ENCODE measurements around the gene RNF13. TPM values are rescaled to one million over a fixed set of nuclear protein-coding genes. Genes with fewer than 3 reads are reported as not detected.

Gene RNF13
- total RNA-seq, 1 donor from 2014 or later, result 138 TPM

- TF ChIP-seq CTCF (IDR thresholded peaks at IDR 0.05), result no peak
- H3K4me3 ChIP-seq, result no peak overlapping the region
- no peaks in the 10 kb centered on the region for H3K36me3 ChIP-seq
- H3K27ac ChIP-seq, result no peak overlapping the region
- no peaks in the 10 kb centered on the region for H3K4me1 ChIP-seq
- DNase-seq (no peak), ATAC-seq (no peak)
- intact Hi-C loops (cut with DNase I), result no loop called here
- no peaks in the 10 kb centered on the region for H3K27me3 ChIP-seq (ENCODE audit: low read depth)
- no peaks in the 10 kb centered on the region for H3K9me3 ChIP-seq
Observed at GRCh38 chr3:149983628-149984027, 170.6 kb downstream of the RNF13 start.

- no peaks in the 10 kb centered on the region for H3K27me3 ChIP-seq (ENCODE audit: low read depth)
- H3K27ac ChIP-seq, result no peak overlapping the region
- intact Hi-C loops (cut with DNase I), result no loop called here
- peaks cover under 1% of the 10 kb centered on the region for H3K9me3 ChIP-seq
- no peak overlapping the region for H3K4me3 ChIP-seq
- DNase-seq (no peak), ATAC-seq (no peak)
- no peaks in the 10 kb centered on the region for H3K4me1 ChIP-seq
- no peak for TF ChIP-seq CTCF (IDR thresholded peaks at IDR 0.05)
- no peaks in the 10 kb centered on the region for H3K36me3 ChIP-seq
Observed at GRCh38 chr3:149989307-149989706, 176.3 kb downstream of the RNF13 start.

- no peak overlapping the region for H3K27ac ChIP-seq
- intact Hi-C loops (cut with DNase I), result no loop called here
Observed at GRCh38 chr3:149990423-149990948, 177.5 kb downstream of the RNF13 start.

DNA sequence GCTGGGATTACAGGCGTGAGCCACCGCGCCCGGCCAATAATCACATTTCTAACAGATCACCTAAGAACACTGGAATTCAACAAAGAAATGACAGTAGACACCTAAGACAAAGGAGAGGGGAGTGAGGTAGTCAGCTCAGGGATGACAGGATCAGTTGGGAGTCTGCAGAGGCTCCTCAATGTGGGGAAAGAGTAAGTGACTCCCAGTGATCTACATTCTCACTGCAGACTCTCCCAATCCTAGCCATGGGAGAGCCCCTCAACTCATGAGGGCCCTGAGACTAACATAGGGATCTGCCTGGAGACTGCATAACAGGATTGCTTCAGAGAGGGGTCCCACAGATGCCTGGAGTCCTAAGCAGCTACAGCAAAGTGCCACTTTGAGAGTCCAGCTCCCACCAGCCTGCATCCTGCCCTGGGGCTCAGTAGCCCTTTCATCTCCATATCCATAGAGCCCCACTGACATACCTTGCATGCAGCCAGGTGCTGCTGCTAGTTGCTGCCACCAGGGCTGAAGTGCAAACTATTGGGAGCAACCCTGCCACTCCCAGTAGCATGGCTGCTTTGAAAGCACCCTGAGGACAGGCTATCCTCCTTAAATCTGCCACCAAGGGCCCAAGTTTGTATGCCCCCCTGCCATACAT is 179.5 kb downstream of the RNF13 start:
- Histone ChIP-seq H3K4me1 (no peaks in the 10 kb centered on the region), H3K36me3 (no peaks in the 10 kb centered on the region), H3K27ac (no peak overlapping the region), H3K4me3 (no peak overlapping the region), H3K27me3 (ENCODE audit: low read depth) (no peaks in the 10 kb centered on the region), H3K9me3 (peaks cover 11% of the 10 kb centered on the region)
- ATAC-seq (no peak), DNase-seq (no peak)
- no peak for TF ChIP-seq CTCF (IDR thresholded peaks at IDR 0.05)
- intact Hi-C loops (cut with DNase I), result no loop called here

More at GRCh38 chr3:149990423-149990948, 177.5 kb downstream of the RNF13 start:
- H3K27me3 ChIP-seq (ENCODE audit: low read depth), result no peaks in the 10 kb centered on the region
- no peak overlapping the region for H3K4me3 ChIP-seq
- TF ChIP-seq CTCF (IDR thresholded peaks at IDR 0.05), result no peak
- no peaks in the 10 kb centered on the region for H3K4me1 ChIP-seq
- no peaks in the 10 kb centered on the region for H3K36me3 ChIP-seq
- no peak for DNase-seq
- H3K9me3 ChIP-seq, result peaks cover 11% of the 10 kb centered on the region
- no peak for ATAC-seq

- no peak for TF ChIP-seq CTCF (IDR thresholded peaks at IDR 0.05)
- DNase-seq, result no peak
- H3K4me1 ChIP-seq, result no peaks in the 10 kb centered on the region
- H3K27me3 ChIP-seq (ENCODE audit: low read depth), result no peaks in the 10 kb centered on the region
- H3K9me3 ChIP-seq, result peaks cover 11% of the 10 kb centered on the region
- no peak overlapping the region for H3K4me3 ChIP-seq
- H3K27ac ChIP-seq, result no peak overlapping the region
- H3K36me3 ChIP-seq, result no peaks in the 10 kb centered on the region
- intact Hi-C loops (cut with DNase I), result no loop called here
- ATAC-seq, result no peak
Observed at GRCh38 chr3:149998946-149999345, 185.9 kb downstream of the RNF13 start.
